Ammon's horn (tissue), 1 donor: ENCODE data around the gene TMEM235.
A peak's percentile ranks its signal among the peaks of the same experiment; 100 is the strongest.

Source experiments
- DNase-seq: peaks from one replicate; pipeline ENCODE4 v3.0.0-alpha.2; 2016; ENCODE audit warnings: low spot score

The TMEM235 gene

DNA sequence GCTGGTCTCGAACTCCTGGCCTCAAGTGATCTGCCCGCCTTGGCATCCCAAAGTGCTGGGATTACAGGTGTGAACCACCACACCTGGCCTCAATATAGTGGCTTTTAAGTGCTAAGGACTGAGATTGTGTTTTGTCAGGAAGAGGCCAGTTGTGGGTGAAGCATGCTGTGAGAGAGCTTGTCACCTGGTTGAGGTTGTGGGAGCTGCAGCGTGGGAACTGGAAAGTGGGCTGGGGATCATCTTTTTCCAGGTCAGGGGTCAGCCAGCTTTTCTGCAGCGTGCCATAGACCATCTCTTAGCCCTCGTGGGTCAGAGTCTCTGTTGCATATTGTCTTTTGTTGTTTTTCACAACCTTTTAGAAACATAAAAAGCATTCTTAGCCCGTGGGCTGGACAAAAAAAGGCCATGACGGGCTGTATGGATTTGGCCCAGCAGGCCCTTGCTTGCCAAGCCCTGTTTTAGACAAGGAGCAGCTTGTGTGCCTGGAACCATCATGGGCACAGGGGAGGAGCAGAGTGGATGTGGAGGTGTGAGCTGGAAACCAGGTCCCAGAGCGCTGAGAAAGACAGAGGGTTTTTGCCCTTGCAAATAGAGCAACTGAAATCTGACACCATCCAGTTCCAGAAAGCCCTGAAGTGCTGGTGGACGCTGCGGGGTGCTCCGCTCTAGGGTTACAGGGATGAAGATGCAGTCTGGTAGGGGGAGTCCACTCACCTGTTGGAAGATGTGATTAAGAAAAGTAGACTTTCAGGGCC, 11.9 kb upstream of the TMEM235 start:
- no peak for DNase-seq

DNA sequence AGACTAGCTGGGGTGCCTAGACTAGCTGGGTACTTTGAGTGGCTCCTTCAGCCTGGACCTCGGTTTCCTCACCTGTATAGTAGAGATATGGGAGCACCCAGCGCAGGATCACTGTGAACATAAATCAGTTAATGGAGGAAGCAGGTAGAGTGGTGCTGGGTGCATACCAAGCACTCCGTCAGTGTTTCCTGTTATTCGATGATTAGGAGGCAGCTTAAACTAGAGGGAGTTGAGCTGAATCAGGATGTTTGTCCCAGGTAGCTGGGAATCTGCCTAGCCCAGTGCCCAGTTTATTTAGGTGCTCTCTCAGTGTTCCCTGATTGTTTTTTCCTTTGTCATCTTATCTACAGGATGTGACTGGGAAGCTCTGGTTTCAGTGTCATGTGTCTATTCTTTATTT, 8.4 kb upstream of the TMEM235 start:
- no peak for DNase-seq

DNA sequence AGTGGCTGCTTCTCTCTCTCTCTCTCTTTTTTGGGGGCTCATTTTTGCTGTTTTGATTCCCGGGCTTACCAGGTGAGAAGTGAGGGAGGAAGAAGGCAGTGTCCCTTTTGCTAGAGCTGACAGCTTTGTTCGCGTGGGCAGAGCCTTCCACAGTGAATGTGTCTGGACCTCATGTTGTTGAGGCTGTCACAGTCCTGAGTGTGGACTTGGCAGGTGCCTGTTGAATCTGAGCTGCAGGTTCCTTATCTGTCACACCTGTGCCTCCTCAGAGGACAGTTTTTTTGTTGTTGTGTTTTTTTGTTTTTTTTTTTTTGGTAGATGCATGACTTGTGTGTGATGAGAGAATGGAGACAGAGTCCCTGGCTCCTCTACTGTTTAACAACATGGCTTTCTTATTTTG, 7.7 kb upstream of the TMEM235 start:
- no peak for DNase-seq

DNA sequence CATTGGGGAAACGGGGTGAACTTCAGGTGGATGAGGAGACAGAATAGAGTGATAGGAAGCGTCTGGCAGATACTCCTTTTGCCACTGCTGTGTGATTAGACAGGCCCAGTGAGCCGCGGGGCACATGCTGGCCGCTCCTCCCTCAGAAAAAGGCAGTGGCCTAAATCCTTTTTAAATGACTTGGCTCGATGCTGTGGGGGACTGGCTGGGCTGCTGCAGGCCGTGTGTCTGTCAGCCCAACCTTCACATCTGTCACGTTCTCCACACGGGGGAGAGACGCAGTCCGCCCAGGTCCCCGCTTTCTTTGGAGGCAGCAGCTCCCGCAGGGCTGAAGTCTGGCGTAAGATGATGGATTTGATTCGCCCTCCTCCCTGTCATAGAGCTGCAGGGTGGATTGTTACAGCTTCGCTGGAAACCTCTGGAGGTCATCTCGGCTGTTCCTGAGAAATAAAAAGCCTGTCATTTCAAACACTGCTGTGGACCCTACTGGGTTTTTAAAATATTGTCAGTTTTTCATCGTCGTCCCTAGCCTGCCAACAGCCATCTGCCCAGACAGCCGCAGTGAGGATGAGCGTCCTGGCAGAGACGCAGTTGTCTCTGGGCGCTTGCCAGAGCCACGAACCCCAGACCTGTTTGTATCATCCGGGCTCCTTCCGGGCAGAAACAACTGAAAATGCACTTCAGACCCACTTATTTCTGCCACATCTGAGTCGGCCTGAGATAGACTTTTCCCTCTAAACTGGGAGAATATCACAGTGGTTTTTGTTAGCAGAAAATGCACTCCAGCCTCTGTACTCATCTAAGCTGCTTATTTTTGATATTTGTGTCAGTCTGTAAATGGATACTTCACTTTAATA, 7.0 kb upstream of the TMEM235 start:
- DNase-seq = peak; percentile 71

DNA sequence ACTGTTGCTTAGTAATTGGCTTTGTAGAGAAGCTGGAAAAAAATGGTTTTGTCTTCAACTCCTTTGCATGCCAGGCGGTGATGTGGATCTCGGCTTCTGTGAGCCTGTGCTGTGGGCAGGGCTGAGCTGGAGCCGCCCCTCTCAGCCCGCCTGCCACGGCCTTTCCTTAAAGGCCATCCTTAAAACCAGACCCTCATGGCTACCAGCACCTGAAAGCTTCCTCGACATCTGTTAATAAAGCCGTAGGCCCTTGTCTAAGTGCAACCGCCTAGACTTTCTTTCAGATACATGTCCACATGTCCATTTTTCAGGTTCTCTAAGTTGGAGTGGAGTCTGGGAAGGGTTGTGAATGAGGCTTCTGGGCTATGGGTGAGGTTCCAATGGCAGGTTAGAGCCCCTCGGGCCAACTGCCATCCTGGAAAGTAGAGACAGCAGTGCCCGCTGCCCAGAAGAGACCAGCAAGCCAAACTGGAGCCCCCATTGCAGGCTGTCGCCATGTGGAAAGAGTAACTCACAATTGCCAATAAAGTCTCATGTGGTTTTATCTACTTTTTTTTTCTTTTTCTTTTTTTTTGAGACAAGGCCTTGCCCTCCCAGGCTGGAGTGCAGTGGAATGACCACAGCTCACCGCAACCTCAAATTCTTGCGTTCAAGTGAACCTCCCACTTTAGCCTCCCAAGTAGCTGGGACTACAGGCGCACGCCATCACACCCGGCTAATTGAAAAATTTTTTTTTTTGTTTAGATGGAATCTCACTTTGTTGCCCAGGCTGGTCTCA, 6.2 kb upstream of the TMEM235 start:
- no peak for DNase-seq

DNA sequence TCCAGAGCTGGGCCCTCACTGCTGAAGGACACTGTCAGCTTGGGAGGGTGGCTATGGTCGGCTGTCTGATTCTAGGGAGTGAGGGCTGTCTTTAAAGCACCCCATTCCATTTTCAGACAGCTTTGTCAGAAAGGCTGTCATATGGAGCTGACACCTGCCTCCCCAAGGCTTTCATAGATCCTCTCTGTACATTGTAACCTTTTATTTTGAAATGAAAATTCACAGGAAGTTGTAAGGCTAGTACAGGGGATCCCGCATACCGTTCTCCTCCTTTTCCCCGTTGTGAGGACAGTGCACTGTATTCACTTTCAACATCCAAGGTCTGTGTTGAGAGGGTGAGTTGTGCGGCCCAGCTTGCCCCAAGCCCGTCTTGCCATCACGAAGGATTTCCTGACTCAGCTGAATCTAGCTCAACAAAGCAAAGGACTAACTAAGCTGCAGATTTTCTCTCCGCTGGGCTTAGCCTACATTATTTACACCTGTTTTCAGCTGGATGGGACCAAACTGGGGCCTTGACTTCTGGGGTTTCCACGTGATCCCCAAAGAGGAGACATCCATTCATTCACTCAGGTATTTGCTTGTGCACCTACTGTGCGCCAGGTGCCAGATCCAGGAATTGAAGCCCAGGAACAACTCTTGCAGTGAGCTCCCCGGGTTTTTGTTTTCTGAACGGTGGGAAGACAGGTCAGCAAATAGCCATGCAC, 5.2 kb upstream of the TMEM235 start:
- DNase-seq = no peak

DNA sequence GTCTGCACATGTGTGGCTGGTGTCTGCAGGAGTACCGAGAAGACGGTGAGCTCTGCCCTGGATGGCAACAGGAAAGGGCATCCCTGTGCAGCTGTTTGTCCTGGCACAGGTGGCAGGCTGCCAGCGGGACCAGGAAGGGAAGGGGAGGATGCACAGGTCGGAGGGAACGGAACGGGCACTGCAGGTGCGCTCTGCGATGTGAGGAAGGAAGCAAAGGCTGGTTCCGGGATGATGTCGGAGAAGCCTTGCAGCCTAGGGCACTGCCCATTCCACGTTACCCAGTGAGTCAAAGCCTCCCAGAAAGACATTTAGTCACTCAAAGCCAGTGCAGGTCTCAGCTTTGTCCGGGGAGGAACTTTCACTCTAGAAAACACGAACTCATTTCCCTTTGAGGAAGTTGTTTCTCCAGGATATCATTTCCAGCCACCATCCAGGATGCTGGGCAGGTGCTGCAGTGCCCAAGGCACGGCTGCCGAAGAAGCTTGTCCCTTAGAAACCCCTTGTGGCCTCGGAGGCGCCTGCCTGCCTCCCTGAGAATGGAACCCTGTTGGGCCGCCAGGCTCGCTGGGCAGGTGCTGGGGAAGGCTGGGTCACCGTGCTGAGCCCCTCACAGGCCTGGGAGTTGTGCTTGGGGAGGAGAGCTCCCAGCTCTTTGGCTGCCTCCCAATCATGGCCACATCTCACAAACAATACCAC, 4.5 kb upstream of the TMEM235 start:
- DNase-seq = no peak

DNA sequence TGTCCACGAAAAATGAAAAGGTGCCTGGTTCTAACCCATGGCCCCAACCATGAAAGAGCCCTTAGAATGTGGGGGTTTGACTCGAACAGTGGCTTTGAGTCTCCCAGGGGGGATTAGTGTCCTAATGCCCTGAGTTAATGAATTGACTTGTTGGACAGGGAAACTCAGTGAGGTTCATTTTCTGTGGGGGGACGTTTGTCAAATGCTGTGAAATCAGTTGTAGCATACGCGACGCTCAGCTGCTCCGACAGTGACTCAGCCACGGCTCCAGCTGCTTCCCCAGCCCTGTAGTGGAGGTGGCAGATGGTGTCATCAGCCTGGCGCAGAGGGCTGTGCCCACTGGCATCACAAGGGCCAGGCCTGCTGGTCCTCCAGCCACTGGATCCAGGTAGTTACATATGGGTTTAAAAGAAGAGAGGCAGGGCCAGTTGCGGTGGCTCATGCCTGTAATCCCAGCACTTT, 3.9 kb upstream of the TMEM235 start:
- peak; percentile 85 for DNase-seq

DNA sequence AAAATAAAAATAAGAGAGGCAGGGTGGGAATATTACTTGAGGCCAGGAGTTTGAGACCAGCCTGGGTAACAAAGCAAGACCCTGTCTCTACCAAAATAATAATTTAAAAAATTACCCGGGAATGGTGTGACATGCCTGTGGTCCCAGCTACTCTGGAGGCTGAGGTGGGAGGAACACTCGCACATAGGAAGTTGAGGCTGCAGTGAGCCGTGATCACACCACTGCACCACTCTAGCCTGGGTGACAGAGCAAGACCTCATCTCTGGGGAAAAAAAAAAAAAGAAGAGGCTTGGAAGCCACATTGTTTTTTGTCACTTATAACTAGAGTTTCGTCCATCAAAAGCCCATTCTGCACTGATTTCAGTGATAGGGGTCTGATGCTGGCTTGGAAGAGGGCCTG, 3.3 kb upstream of the TMEM235 start:
- no peak for DNase-seq

DNA sequence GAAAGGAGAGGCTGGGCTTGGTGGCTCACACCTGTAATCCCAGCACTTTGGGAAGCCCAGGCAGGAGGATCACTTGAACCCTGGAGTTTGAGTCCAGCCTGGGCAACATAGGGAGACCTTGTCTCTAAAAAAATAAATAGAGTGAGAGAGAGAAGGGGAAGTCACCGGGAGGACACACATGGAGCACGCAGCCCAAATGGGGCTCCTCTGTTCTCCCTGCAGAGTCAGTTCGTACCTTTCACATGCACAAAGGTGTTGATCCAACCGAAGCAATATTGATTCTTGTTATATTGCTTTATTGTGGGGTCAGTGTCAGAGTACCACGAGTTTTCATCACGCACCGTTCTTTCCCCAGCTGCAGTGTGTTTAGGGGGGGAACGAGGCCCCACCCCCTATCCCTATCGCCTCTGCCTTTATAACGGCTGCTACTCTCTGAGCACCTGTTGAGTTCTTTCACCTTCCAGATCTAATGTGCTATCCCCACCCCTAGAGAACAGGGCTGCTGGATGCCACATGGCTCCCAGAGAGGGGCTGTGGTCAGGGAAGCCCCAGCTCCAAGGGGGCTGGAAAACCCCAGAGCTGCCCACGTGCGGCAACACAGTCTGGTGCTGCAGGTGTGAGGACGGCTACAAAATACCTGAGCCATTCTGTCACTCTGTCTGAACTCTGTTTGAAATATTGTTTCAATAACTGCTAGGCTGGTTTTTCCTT, 1.0 kb upstream of the TMEM235 start:
- no peak for DNase-seq

DNA sequence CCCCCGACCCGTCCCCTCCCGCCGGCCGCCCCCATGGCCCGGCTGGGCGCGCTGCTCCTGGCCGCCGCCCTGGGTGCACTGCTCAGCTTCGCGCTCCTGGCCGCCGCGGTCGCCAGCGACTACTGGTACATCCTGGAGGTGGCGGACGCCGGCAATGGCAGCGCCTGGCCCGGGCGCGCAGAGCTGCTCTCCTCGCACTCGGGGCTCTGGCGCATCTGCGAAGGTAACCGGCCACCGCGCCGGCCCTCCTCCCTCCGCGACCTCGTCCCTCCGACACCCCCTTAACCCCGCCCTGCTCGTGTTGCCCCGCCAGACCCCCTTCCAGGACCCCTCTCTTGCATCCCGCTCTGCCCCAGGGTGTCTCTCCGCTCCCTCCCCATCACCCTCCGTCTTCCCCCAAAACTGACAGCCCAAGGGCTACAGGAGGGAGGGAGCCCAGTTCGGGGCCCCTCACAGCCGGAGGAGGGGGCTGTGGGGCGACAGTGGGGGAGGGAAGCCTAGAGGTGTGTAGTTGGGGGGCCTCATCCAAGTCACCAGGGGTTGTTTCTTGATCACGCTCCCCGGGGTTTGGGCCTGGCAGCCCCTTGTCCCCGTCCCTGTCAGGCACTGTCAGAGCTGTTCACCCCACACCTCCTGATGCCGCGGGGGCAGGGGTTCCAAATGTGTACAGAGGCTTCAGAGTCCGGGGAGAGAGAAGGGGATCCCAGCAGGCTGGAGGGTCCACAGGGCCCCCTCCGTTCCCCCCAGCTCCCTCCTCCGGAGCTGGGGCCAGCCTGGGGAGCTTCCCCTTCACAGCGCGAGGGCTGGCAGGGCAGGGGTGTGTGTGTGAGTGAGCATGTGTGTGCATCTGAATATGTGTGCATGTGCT, 794 bp downstream of the TMEM235 start:
- peak; percentile 12 for DNase-seq

DNA sequence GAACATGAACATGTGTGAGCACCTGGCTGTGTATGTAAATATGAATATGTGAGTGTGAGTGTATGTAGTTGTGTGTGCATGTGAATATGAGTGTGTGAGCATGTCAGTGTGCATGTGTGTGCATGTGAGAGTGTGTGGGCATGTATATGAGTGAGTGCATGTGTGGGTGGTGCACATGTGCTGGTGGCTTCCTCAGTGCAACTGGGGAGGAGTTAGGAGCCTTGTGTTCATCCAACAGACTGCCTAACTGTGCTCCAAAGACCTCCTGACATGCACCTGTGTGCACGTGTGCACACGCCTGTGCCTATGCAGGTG, 1.4 kb downstream of the TMEM235 start:
- peak; percentile 65 for DNase-seq

DNA sequence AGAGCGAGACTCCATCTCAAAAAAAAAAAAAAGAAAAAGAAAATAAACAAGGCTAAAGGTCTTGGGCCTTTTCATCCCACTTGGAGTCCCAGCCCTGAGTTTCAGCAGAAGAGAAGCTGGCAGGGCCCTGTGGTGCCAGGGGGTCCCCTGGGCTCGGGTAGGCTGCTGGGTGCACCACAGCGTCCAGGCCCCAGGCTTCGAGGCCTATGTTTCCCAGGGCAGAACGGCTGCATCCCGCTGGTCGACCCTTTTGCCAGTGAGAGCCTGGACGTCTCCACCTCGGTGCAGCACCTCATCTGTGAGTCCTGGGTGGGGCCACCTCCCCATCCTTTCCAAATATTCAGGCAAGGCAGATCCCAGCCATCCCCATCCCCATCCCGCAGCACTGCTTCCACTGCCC, 2.2 kb downstream of the TMEM235 start:
- no peak for DNase-seq

DNA sequence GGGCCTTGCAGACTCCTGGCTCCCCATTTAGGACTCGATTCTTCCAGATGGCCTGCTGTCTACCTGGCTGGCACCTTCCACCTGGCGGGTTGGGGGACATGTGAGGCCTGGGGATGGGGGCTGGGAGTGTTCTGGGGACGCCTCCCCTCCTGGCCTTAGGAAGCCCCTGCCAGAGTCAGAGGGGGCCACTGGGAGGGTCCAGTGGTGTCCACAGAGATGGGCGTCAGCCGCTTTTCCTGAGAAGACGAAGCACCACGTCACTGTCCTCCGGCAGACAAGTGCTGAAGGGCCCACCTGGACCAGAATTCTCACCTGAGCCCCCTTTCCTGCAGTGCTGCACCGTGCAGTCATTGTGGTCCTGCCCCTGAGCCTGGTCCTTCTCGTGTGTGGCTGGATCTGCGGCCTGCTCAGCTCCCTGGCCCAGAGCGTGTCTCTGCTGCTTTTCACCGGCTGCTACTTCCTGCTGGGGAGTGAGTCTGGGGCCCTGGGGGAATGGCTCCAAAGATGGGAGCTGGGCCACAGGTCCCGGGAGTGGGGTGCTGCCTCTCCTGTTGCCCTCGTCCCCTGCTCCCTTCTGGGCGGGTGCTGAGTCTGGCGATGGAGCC, 2.9 kb downstream of the TMEM235 start:
- DNase-seq = no peak

DNA sequence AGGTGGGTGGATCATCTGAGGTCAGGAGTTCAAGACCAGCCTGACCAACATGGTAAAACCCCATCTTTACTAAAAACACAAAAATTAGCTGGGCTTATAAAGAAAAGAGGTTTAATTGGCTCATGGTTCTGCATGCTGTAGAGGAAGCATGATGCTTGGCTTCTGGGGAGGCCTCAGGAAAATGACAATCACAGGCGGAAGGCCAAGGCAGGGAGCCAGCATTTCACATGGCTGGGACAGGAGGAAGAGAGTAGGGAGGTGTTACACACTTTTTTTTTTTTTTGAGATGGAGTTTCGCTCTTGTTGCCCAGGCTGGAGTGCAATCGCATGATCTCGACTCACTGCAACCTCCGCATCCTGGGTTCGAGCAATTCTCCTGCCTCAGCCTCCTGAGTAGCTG, 3.6 kb downstream of the TMEM235 start:
- DNase-seq = peak; percentile 84

DNA sequence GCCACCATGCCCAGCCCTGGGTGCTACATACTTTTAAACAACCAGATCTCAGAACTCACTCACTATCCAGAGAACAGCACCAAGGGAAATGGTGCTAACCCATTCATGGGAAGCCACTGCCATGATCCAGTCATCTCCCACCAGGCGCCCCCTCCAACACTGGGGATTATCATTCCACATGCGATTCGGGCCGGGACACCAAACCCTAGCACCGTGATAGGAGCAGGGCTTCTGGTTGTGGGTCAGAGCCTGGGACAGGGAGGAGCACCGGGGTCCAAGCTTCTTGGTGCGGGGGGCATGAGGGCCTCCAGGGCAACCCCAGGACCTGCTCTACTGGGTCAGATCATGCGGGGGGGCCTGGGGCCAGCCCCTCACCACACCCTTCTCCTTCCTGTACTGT, 4.5 kb downstream of the TMEM235 start:
- peak; percentile 2 for DNase-seq

DNA sequence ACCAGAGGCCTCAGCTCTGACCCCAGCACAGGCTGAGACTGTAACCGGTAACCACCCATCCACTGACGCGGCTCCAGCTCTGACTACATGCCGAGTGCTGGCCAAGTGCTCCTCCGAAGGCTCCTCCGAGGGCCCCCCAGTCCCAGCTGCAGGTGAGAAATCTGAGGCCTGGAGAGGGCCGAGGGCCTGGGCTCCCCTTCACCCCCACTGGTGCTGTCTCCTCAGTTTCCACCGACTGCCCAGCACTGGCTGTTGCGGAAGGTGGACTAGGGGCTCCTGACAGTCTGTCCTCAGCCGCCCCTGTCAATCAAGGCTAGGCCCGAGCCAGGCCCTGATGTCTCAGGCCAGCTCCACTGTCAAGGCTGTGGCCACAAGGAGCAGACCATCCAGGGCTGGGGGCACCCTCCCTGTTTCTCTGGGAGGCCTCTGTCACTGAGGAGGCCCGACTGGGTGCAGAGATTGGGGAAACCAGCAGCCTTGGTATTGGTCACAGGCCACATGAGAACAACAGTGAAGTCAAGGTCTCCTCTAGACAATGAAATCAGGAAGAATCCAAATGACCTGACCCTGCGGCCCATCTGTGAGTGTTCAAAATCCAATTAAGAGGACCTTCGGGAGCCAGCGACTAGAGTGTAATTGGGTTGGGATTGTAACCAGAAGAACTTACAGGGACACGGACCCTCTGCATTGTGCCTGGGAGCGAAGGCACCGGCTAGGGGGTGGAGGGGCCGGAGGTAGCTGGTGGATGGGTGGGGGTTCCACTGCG, 5.1 kb downstream of the TMEM235 start:
- peak; percentile 2 for DNase-seq

DNA sequence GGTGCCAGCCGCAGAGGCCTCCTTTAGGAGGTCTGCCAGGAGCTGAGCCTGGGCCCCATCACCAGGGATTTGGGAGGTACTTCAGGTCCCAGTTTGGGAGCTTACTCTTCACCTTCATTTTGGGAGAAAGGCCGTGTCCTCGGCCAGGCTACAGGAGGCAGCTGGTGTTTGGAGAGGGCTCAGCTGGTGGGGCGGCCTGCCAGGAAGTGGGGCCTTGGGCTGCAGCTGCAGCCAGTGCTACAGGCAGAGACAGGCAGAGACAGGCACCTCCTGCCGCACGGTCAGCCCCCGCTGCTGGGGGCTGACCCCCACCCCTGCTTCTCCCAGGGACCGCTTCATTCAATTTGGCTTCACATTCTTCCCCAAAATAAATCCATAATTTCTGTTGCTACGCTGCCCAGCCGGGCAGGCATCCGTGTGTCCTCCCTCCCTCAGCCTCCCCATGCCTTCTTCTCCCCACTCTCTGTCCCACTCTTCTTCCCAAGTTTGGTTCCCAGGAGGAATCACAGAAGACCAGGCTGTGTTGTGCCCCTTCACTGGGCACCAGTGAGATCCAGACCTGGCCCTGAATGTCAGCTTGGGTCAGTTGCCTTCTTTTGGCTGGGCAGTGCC, 6.1 kb downstream of the TMEM235 start:
- DNase-seq = peak; percentile 95
